D341Med (cell line): ENCODE results near the gene EIF4G3.
A peak's percentile ranks its signal among the peaks of the same experiment; 100 is the strongest.
"Not testable (repeated sequence)": the region's sequence is repeated elsewhere in the genome, so short reads cannot be mapped to it uniquely, and the experiment has no call there.

Source experiments
- DNase-seq: peaks from one replicate; pipeline ENCODE4 v3.0.0; 2012; ENCODE audit warnings: low spot score

EIF4G3 gene, protein sequence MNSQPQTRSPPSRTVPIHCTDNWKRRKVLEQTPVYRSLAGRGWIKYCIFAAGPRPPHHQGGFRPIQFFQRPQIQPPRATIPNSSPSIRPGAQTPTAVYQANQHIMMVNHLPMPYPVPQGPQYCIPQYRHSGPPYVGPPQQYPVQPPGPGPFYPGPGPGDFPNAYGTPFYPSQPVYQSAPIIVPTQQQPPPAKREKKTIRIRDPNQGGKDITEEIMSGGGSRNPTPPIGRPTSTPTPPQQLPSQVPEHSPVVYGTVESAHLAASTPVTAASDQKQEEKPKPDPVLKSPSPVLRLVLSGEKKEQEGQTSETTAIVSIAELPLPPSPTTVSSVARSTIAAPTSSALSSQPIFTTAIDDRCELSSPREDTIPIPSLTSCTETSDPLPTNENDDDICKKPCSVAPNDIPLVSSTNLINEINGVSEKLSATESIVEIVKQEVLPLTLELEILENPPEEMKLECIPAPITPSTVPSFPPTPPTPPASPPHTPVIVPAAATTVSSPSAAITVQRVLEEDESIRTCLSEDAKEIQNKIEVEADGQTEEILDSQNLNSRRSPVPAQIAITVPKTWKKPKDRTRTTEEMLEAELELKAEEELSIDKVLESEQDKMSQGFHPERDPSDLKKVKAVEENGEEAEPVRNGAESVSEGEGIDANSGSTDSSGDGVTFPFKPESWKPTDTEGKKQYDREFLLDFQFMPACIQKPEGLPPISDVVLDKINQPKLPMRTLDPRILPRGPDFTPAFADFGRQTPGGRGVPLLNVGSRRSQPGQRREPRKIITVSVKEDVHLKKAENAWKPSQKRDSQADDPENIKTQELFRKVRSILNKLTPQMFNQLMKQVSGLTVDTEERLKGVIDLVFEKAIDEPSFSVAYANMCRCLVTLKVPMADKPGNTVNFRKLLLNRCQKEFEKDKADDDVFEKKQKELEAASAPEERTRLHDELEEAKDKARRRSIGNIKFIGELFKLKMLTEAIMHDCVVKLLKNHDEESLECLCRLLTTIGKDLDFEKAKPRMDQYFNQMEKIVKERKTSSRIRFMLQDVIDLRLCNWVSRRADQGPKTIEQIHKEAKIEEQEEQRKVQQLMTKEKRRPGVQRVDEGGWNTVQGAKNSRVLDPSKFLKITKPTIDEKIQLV (N-terminal part only)

GRCh38 chr1:21176586-21177555, at the start of gene EIF4G3:
EIF4G3 (minus strand) TSS chr1:21176897; CDS start chr1:21002742, 174,155 bp downstream.
- DNase-seq: peak; percentile 94

- DNase-seq: no peak
Observed at GRCh38 chr1:21225065-21225464, 48.4 kb upstream of the EIF4G3 start.

DNA sequence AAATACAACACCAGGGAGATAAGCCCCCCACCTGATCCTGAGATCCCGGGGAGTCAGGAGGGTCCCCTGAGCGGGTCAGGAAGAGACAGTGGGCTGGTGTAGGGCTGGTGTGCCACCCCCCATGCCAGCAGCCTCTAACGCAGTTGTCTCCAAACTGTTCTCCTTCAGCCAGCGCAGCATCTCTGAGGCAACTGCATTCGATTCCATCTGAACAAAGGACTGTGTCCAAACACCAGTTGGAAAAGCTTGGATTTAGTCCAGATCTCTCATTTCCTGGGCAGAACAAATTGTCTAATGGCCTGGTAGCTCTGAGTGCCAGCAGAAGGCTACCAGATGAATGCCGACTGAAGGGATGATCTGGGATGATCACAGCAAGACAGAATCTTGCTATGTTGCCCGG, 44.1 kb upstream of the EIF4G3 start:
- no peak for DNase-seq

DNA sequence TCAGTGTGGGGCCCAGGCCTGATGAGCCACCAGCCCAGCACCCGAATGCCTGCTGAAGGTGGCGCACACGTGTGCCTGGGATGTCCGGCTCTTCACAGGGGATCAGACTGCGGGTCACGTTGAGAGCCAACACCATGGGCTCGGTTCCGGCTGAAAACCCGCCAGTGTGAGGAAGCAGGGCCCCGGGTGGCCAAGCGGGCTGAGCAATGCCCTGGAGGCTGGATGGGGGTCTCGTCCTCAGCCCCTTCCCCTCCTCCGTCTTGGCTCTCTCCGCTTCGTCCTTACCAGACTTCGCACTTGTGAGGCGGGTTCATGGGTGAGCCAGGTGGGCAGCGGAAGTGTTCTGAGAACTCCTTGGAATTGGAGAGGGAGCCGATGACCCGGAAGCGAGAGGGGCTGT, 43.0 kb upstream of the EIF4G3 start:
- DNase-seq: no peak

GRCh38 chr1:21217812-21218596, 41.3 kb upstream of the EIF4G3 start:
- DNase-seq: peak; percentile 60

DNA sequence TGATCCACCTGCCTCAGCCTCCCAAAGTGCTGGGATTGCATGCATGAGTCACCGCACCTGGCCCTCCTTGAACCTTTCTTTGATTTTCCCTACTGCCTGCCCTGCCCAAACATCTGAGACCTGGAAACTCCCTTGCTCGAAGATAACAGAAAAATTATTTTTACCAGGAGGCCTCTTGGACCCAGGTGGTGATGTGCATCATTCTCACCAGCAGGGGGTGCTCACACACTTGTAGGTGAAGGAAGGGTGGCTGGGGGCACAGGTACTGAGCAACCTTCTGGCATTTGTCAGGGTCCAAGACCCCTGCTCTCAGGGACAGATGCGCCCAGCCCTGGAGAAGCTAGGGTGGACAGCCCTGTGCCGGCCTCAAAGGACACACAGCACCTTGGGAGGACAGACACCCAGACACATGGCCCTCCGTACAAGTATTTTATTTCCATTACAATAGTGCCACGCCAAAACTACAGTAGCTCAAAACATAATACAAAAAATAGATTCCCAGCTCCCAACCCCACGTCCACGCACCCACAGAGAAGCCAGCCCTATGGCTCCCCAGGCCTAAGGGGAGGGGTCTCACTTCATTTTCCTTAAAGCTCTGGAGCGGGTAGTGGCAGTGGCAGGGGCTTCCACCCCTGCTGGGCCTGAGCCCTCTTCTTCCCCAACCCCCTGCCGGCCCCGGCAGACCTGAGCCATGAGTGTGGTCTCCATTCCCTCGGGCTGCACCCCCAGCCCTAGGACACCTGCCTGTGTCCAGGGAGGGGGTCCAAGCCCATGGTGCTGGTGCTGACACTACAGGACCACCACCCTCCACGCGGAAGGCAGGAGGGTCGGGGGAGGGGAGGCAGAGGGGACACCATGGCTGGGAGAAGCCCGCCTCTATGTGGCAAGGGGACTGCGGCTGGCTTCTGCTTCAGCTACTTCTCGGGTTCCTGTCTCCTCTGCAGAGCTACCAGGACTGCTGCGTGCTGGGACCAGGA, 40.4 kb upstream of the EIF4G3 start:
- DNase-seq: peak; percentile 59

DNA sequence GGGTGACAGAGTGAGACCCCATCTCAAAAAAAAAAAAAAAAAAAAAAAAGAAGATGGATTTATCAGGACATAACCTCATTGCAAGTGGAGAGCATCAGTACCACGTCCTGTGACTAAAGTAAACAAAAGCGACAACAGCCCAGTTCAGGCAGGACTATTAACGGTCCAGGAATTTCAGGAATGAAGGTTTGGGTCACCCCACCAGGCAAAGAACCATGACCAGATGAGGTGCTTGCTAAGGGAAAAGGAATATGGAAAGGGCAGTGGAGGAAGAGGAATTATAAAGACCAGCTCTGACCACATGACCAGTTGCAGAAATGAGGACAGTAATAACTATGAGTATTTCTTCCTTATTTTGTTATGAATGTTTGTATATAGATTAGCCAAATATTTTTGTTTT, 35.4 kb upstream of the EIF4G3 start:
- DNase-seq: no peak

- DNase-seq: not testable (repeated sequence)
Observed at GRCh38 chr1:21208137-21208700, 31.5 kb upstream of the EIF4G3 start.

DNA sequence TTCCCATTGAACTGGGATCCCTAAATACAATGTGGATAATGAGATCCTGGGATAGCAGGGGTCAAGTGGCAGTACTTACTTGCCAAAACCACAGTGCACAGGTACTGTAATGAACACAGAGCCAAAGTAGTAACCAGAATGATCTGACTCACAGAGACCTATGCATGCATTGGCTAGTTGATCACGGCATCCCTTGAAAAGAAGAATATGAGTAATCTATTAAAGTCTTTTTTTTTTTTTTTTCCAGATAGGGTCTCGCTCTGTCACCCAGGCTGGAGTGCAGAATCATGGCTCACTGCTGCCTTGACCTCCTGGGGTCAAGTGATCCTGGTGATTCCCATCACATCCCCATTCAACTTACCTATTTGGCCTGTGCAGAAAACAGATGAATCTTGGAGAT, 29.4 kb upstream of the EIF4G3 start:
- no peak for DNase-seq

DNA sequence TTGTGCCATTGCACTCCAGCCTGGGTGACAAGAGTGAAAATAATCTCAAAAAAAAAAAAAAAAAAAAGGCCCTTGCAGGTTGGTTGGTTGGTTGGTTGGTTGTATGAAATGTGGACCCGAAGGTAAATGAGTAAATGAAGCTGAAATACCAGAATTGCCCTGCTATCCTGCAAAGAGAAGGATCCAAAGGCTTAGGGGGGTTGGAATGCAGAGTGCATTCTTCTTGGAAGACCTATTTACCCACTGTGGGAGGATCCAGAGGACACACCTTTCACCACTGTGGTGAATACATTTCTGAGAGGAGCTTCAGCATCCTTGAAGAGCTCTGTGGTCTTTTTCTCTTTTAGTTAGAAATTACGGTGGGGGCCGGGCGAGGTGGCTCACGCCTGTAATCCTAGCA, 28.7 kb upstream of the EIF4G3 start:
- DNase-seq: no peak

DNA sequence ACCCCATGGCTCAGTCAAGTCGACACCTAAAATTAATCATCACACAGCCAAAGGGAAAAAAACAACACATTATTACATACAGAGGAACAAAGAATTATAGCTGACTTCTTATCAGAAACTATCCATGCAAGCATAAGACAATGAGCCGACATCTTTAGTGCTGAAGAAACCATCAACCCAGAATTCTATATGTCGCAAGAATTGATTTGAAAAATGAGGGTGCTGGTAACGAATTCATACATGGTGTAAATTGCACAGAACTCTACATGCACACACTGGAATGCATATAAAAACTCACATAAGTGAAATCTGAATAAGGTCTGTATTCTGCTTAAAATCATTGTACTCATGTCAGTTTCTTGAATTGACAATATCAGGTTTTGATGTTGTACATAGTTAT, 25.0 kb upstream of the EIF4G3 start:
- DNase-seq: no peak

- DNase-seq: not testable (repeated sequence)
Observed at GRCh38 chr1:21201238-21201637, 24.5 kb upstream of the EIF4G3 start.

GRCh38 chr1:21200767-21201166, 24.1 kb upstream of the EIF4G3 start:
- DNase-seq: no peak

GRCh38 chr1:21198929-21199328, 22.2 kb upstream of the EIF4G3 start:
- DNase-seq: no peak

- DNase-seq: no peak
Observed at GRCh38 chr1:21192871-21193270, 16.2 kb upstream of the EIF4G3 start.

- DNase-seq: no peak
Observed at GRCh38 chr1:21192284-21192683, 15.6 kb upstream of the EIF4G3 start.

- not testable (repeated sequence) for DNase-seq
Observed at GRCh38 chr1:21190771-21191170, 14.1 kb upstream of the EIF4G3 start.

DNA sequence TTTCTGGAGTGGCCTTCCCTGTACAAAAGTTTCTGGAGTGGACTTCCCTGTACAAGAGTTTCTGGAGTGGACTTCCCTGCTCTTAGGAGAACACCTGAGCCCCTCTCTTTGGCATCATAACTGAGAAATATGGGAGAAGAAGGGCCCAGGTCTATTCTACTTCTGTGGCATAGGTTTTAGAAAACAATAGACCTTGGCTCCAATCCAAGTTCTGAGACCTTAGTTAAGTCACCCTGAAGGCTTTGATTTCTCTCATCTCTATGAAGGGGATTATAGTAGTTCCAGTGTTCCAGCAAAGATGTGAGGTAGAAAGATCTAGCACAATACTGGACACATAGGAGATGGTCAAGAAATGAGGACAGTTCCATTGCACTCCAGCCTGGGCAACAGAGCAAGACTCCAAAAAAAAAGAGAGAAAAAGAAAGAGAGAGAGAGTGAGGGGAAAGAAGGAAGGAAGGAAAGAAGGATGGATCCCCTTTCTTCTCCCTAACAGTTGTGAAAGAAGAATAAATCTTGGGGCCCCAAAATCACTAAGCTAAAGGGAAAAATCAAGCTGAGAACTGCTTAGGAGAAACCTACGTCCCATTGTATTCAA, 13.3 kb upstream of the EIF4G3 start:
- no peak for DNase-seq

DNA sequence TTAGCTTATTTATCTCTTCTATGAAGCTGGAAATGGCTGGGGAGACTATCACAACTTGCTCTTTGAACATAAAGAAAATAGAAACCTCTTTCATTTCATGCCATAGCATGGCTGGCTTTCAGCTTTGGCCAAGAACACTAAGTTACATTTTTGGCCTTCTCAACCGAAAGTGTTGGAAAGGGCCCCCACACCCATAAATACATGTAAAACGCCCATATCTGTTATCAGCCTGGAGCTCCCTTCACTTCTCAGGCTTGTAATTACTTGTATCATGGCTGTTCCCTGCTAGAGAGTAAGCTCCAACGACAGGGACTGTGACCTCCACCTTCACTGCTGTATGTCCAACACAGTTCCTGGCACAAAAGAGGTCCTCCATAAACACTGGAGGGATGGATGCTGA, 12.7 kb upstream of the EIF4G3 start:
- no peak for DNase-seq
